Measurements from ENCODE around the gene ECHDC3.

DNA sequence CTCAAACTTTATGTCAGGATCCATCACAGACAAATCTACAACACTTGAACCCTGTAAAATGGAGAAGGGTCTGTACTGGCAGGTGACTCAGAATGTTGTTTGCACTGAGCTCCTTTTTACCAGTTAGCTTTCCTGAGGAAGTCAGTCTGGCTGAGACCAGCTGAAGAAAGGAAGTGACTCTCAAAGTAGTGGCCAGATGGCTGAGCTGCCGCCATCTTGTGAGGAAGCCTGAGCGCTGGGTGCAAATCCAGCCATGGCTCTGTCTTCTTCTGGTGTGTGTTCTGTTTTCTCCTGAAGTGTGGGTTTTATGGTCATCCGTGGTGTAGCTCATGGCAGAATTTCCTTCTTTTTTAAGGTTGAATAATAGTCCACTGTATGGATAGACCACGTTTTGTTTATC, 25.5 kb upstream of the ECHDC3 start:
- TF ChIP-seq, protein P1, sequence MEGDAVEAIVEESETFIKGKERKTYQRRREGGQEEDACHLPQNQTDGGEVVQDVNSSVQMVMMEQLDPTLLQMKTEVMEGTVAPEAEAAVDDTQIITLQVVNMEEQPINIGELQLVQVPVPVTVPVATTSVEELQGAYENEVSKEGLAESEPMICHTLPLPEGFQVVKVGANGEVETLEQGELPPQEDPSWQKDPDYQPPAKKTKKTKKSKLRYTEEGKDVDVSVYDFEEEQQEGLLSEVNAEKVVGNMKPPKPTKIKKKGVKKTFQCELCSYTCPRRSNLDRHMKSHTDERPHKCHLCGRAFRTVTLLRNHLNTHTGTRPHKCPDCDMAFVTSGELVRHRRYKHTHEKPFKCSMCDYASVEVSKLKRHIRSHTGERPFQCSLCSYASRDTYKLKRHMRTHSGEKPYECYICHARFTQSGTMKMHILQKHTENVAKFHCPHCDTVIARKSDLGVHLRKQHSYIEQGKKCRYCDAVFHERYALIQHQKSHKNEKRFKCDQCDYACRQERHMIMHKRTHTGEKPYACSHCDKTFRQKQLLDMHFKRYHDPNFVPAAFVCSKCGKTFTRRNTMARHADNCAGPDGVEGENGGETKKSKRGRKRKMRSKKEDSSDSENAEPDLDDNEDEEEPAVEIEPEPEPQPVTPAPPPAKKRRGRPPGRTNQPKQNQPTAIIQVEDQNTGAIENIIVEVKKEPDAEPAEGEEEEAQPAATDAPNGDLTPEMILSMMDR (conservative IDR thresholded peaks at IDR 0.05), result no peak
- no peak for TF ChIP-seq ZFX (IDR thresholded peaks at IDR 0.05)
